Progenitor cell of endocrine pancreas (in vitro differentiated cells): ENCODE data around the gene CEP44. TPM values are rescaled to one million over a fixed set of nuclear protein-coding genes. Genes with fewer than 3 reads are reported as not detected.

Experiments used
- DNase-seq: peaks from one replicate; pipeline ENCODE4 v3.0.0; 2021; ENCODE audit warnings: low spot score; ENCODE audit not compliant: unreplicated experiment
- H3K27ac Mint-ChIP-seq: 2 replicates; pipeline ENCODE4 v1.8.0; 2021; ENCODE audit warnings: mild to moderate bottlenecking, moderate library complexity, mixed read lengths
- H3K27me3 Mint-ChIP-seq: 2 replicates; pipeline ENCODE4 v1.8.0; 2021; ENCODE audit warnings: mixed read lengths
- H3K36me3 Mint-ChIP-seq: 2 replicates; pipeline ENCODE4 v1.8.0; 2022; ENCODE audit warnings: mixed read lengths; ENCODE audit not compliant: insufficient read depth
- H3K4me1 Mint-ChIP-seq: 2 replicates; pipeline ENCODE4 v1.8.0; 2021; ENCODE audit warnings: low read depth, mixed read lengths
- H3K4me3 Mint-ChIP-seq: 2 replicates; pipeline ENCODE4 v1.8.0; 2021; ENCODE audit warnings: low read depth, mild to moderate bottlenecking, moderate library complexity, mixed read lengths
- H3K9me3 Mint-ChIP-seq: 2 replicates; pipeline ENCODE4 v1.8.0; 2021; ENCODE audit warnings: low read depth, mixed read lengths
- CTCF ChIP-seq: fragments of 200-600 bp; sonication (generic); IDR thresholded peaks from one replicate; pipeline ENCODE4 v1.5.0; 2021; ENCODE audit warnings: antibody characterized with exemption, mild to moderate bottlenecking; ENCODE audit not compliant: unreplicated experiment
- long read RNA-seq: library from polyadenylated mRNA; unstranded; transcript quantifications from one replicate; pipeline ENCODE4 v2.0.0, GENCODE V29; 2020
- total RNA-seq: library from RNA; stranded (reverse); gene quantifications from 2 replicates; pipeline ENCODE4 v1.2.1, GENCODE V29; 2021

The CEP44 gene, protein sequence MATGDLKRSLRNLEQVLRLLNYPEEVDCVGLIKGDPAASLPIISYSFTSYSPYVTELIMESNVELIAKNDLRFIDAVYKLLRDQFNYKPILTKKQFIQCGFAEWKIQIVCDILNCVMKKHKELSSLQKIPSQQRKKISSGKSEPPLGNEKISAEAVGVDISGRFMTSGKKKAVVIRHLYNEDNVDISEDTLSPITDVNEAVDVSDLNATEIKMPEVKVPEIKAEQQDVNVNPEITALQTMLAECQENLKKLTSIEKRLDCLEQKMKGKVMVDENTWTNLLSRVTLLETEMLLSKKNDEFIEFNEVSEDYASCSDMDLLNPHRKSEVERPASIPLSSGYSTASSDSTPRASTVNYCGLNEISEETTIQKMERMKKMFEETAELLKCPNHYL
- total RNA-seq = 15.8 and 16.1 TPM in 2 replicates
- long read RNA-seq, full-length matches to known transcripts = 9 of 44 reads
- long read RNA-seq, partial matches to known transcripts = 8 of 44 reads
- long read RNA-seq, other reads (novel, unspliced or antisense) = 27 of 44 reads

- no peak for TF ChIP-seq CTCF
- H3K27me3 Mint-ChIP-seq = no peaks in the 10 kb centered on the region
- DNase-seq = peak; percentile 32
- H3K4me3 Mint-ChIP-seq = peak within 1 kb of the TSS; percentile 97
- peaks cover 20% of the 10 kb centered on the region for H3K4me1 Mint-ChIP-seq
- peaks cover 7% of the 10 kb centered on the region for H3K36me3 Mint-ChIP-seq
- peak within 1 kb of the TSS; percentile 100 for H3K27ac Mint-ChIP-seq
- H3K9me3 Mint-ChIP-seq = peaks cover 6% of the 10 kb centered on the region
These were observed at the start of gene CEP44, which contains the start of gene FBXO8 for GRCh38 chr4:174283507-174284471. TSS of gene CEP44 (plus strand) at chr4:174283911. CDS start at chr4:174299122, 15,211 bp downstream. TSS of gene FBXO8 (minus strand) at chr4:174283667. CDS start at chr4:174263092, 20,575 bp downstream.

GRCh38 chr4:174236359-174236758 lies 47.4 kb upstream of the CEP44 start:
- Mint-ChIP-seq H3K27me3 (no peaks in the 10 kb centered on the region), H3K9me3 (no peaks in the 10 kb centered on the region), H3K36me3 (peaks cover 1% of the 10 kb centered on the region), H3K4me3 (no peak overlapping the region), H3K27ac (no peak overlapping the region), H3K4me1 (no peaks in the 10 kb centered on the region)
- TF ChIP-seq CTCF = no peak
- no peak for DNase-seq

- Mint-ChIP-seq H3K27me3 (no peaks in the 10 kb centered on the region), H3K27ac (no peak overlapping the region), H3K36me3 (peaks cover 1% of the 10 kb centered on the region), H3K4me1 (no peaks in the 10 kb centered on the region), H3K4me3 (no peak overlapping the region), H3K9me3 (no peaks in the 10 kb centered on the region)
- TF ChIP-seq CTCF = no peak
- DNase-seq = no peak
These were observed 42.5 kb upstream of the CEP44 start for GRCh38 chr4:174241162-174241561.

GRCh38 chr4:174244441-174244840 lies 39.3 kb upstream of the CEP44 start:
- TF ChIP-seq CTCF = no peak
- H3K27me3 Mint-ChIP-seq = no peaks in the 10 kb centered on the region
- H3K9me3 Mint-ChIP-seq = no peaks in the 10 kb centered on the region
- no peak overlapping the region for H3K27ac Mint-ChIP-seq
- peaks cover 2% of the 10 kb centered on the region for H3K4me1 Mint-ChIP-seq
- no peak overlapping the region for H3K4me3 Mint-ChIP-seq
- no peaks in the 10 kb centered on the region for H3K36me3 Mint-ChIP-seq
- DNase-seq = no peak

- no peak for DNase-seq
- Mint-ChIP-seq H3K4me3 (no peak overlapping the region), H3K9me3 (no peaks in the 10 kb centered on the region), H3K4me1 (peaks cover 2% of the 10 kb centered on the region), H3K27me3 (no peaks in the 10 kb centered on the region), H3K27ac (no peak overlapping the region), H3K36me3 (no peaks in the 10 kb centered on the region)
- no peak for TF ChIP-seq CTCF
These were observed 38.0 kb upstream of the CEP44 start for GRCh38 chr4:174245714-174246113.
